GM12878 (cell line): Measurements from ENCODE around the gene FANK1.
"Not testable (repeated sequence)": the region's sequence is repeated elsewhere in the genome, so short reads cannot be mapped to it uniquely, and the experiment has no call there.

Source experiments
- ASH2L ChIP-seq: fragments of 300-600, 200-600 bp; sonication (generic); IDR thresholded peaks from 2 replicates; pipeline ENCODE4 v1.6.1; 2017; ENCODE audit warnings: low read depth, mild to moderate bottlenecking, borderline replicate concordance
- ATF2 ChIP-seq: IDR thresholded peaks from 2 replicates; pipeline ENCODE4 v1.6.1; 2012; ENCODE audit warnings: low read length, inconsistent platforms
- BCLAF1 ChIP-seq: fragments of 450-650 bp; IDR thresholded peaks from 2 replicates; pipeline ENCODE4 v1.6.1; 2017; ENCODE audit warnings: antibody characterized with exemption, mild to moderate bottlenecking, moderate library complexity
- CTCF ChIP-seq, 3 experiments: IDR thresholded peaks in 2 of 3; conservative IDR thresholded peaks in 1 of 3; 2 replicates each; pipeline ENCODE4 v1.5.1; 2011; ENCODE audit warnings: low read depth in 3 of 3, low read length in 3 of 3, mild to moderate bottlenecking in 3 of 3, control low read depth in 2 of 3, moderate library complexity in 2 of 3, inconsistent platforms in 1 of 3, mixed read lengths in 1 of 3; ENCODE audit not compliant: control insufficient read depth in 2 of 3, insufficient read depth in 1 of 3; ENCODE audit errors: extremely low read depth in 1 of 3
- E2F4 ChIP-seq: IDR thresholded peaks from 2 replicates; pipeline ENCODE4 v1.6.1; 2012; ENCODE audit warnings: low read depth, low read length, improper control_type of control experiment
- EP300 ChIP-seq, 2 experiments: fragments of 150-350 bp in 1 of 2; IDR thresholded peaks; 2 replicates each; pipeline ENCODE4 v1.6.1; 2011 to 2012; ENCODE audit warnings: low read depth in 2 of 2, low read length in 2 of 2, borderline replicate concordance in 1 of 2, improper control_type of control experiment in 1 of 2, inconsistent platforms in 1 of 2; ENCODE audit not compliant: control insufficient read depth in 1 of 2
- FOS ChIP-seq: IDR thresholded peaks from 3 replicates; pipeline ENCODE4 v1.6.1; 2011; ENCODE audit warnings: borderline replicate concordance; ENCODE audit not compliant: insufficient read length; ENCODE audit errors: extremely low read depth
- NR2C2 ChIP-seq: IDR thresholded peaks from 2 replicates; pipeline ENCODE4 v1.6.1; 2011; ENCODE audit warnings: borderline replicate concordance, low read depth; ENCODE audit not compliant: control insufficient read depth, insufficient read length
- NRF1 ChIP-seq: conservative IDR thresholded peaks from 2 replicates; pipeline ENCODE4 v1.6.1; 2011; ENCODE audit warnings: mild to moderate bottlenecking, low read depth, low read length, improper control_type of control experiment
- POLR2A ChIP-seq: IDR thresholded peaks from 2 replicates; pipeline ENCODE4 v1.6.1; 2011; ENCODE audit warnings: low read depth, mild to moderate bottlenecking, low read length
- SUPT20H ChIP-seq: IDR thresholded peaks from 2 replicates; pipeline ENCODE4 v1.6.1; 2011; ENCODE audit warnings: low read depth, mild to moderate bottlenecking, low read length, moderate library complexity, borderline replicate concordance; ENCODE audit not compliant: control insufficient read depth
- ZNF274 ChIP-seq: IDR thresholded peaks from one replicate; pipeline ENCODE4 v1.8.0; 2011; ENCODE audit not compliant: insufficient read length, insufficient read depth

GRCh38 chr10:125970077-125970630, 73.8 kb downstream of the FANK1 start:
- not testable (repeated sequence) for TF ChIP-seq ATF2; ASH2L; EP300 (IDR thresholded peaks at IDR 0.05; ENCODE audit: borderline replicate concordance in 1 of 2, control insufficient read depth in 1 of 2, low read depth in 2 of 2, low read length in 2 of 2); POLR2A; CTCF (IDR thresholded peaks at IDR 0.05 in 2 of 3, conservative IDR thresholded peaks at IDR 0.05 in 1 of 3; ENCODE audit: control insufficient read depth in 2 of 3, extremely low read depth in 1 of 3, insufficient read depth in 1 of 3, low read depth in 3 of 3, low read length in 3 of 3); BCLAF1; FOS; SUPT20H; NRF1; NR2C2; E2F4; ZNF274
